ENCODE measurements around the gene DNAAF8.

- no peak for TF ChIP-seq CTCF (IDR thresholded peaks at IDR 0.05 in 8 of 11, conservative IDR thresholded peaks at IDR 0.05 in 3 of 11)
- no peak for TF ChIP-seq POLR2A (IDR thresholded peaks at IDR 0.05)
- TF ChIP-seq POLR2AphosphoS5 (IDR thresholded peaks at IDR 0.05): no peak
Measured at GRCh38 chr16:4790261-4790660, 55.9 kb downstream of the DNAAF8 start.

Data from spleen (tissue), 7 donors.